Common myeloid progenitor, CD34-positive (primary cell): ENCODE data around the gene DOCK1.
A peak's percentile ranks its signal among the peaks of the same experiment; 100 is the strongest.

ENCODE experiments used
- CTCF ChIA-PET: fragments of 350-600 bp; sonication (Branson Sonifier 250); formaldehyde crosslinking; loops from one replicate; lab custom pipeline; 2021; ENCODE audit warnings: antibody characterized with exemption; lab: Charles Lee
- POLR2A ChIA-PET: fragments of 350-600 bp; sonication (Branson Sonifier 250); formaldehyde crosslinking; loops from one replicate; lab custom pipeline; 2021; ENCODE audit warnings: antibody characterized with exemption; lab: Charles Lee
- DNase-seq, 3 donors: peaks; one replicate each; pipeline versions ENCODE4 v3.0.0 to v3.0.0-alpha.2; 2013
- H3K27ac ChIP-seq, 2 experiments: 1 replicate in 1 of 2; 2 replicates in 1 of 2; pipeline ENCODE4 v1.7.0; 2013; ENCODE audit warnings: inconsistent platforms in 2 of 2, low read length in 2 of 2, mild to moderate bottlenecking in 2 of 2, low read depth in 1 of 2, moderate library complexity in 1 of 2; ENCODE audit not compliant: severe bottlenecking in 2 of 2, insufficient read depth in 1 of 2, poor library complexity in 1 of 2
- H3K27me3 ChIP-seq, 5 experiments: replicated peaks in 2 of 5; 1 replicate in 3 of 5; 2 replicates in 2 of 5; pipeline versions ENCODE4 v1.6.1 to v1.7.0; 2013; ENCODE audit warnings: low read length in 4 of 5, mild to moderate bottlenecking in 2 of 5, moderate library complexity in 2 of 5, inconsistent platforms in 1 of 5; ENCODE audit not compliant: insufficient read depth in 5 of 5, control insufficient read depth in 4 of 5
- H3K36me3 ChIP-seq, 4 experiments: 1 replicate in 2 of 4; 2 replicates in 2 of 4; pipeline versions ENCODE4 v1.6.1 to v1.7.0; 2013; ENCODE audit warnings: low read length in 3 of 4, control low read depth in 1 of 4, mild to moderate bottlenecking in 1 of 4; ENCODE audit not compliant: control insufficient read depth in 4 of 4, insufficient read depth in 4 of 4
- H3K4me1 ChIP-seq, 4 experiments: 1 replicate in 3 of 4; 2 replicates in 1 of 4; pipeline versions ENCODE4 v1.6.1 to v1.7.1; 2013; ENCODE audit warnings: low read length in 3 of 4, mild to moderate bottlenecking in 3 of 4, control low read depth in 1 of 4, inconsistent platforms in 1 of 4, moderate library complexity in 1 of 4; ENCODE audit not compliant: control insufficient read depth in 4 of 4, insufficient read depth in 4 of 4; ENCODE audit errors: control extremely low read depth in 1 of 4
- H3K4me3 ChIP-seq, 7 experiments: 1 replicate in 4 of 7; 2 replicates in 3 of 7; pipeline versions ENCODE4 v1.5.1 to v1.7.0; 2013; ENCODE audit warnings: mild to moderate bottlenecking in 7 of 7, low read length in 6 of 7, moderate library complexity in 6 of 7, inconsistent platforms in 2 of 7, low read depth in 2 of 7, control low read depth in 1 of 7; ENCODE audit not compliant: insufficient read depth in 4 of 7, control insufficient read depth in 1 of 7; ENCODE audit errors: extremely low read depth in 1 of 7
- H3K9me3 ChIP-seq, 5 experiments: 1 replicate in 4 of 5; 2 replicates in 1 of 5; pipeline versions ENCODE4 v1.6.1 to v1.7.1; 2013; ENCODE audit warnings: low read length in 4 of 5, mild to moderate bottlenecking in 2 of 5, inconsistent platforms in 1 of 5, low read depth in 1 of 5, moderate library complexity in 1 of 5; ENCODE audit not compliant: control insufficient read depth in 4 of 5, insufficient read depth in 2 of 5; ENCODE audit errors: control extremely low read depth in 1 of 5
- WGBS: methylation state at CpG from one replicate; pipeline ENCODE4 v1.1.5; 2013; ENCODE audit not compliant: insufficient coverage; 5-methylcytosine and 5-hydroxymethylcytosine counted together

DOCK1 gene

GRCh38 chr10:126908225-126908624, 3.0 kb downstream of the DOCK1 start:
- no peaks in the 10 kb centered on the region for H3K27me3 ChIP-seq
- 100% methylated on average over 3 of the region's 5 CpGs for WGBS
- no peak overlapping the region for H3K27ac ChIP-seq
- ChIA-PET POLR2A (interaction anchor here (2.1 kb wide), 1 partner anchor 8 kb away, joined by 6 read pairs; no protein-coding TSS in a partner anchor), CTCF (no interaction called here)
- no peak for DNase-seq
- peaks cover 2 to 24% (median 20%) of the 10 kb centered on the region in 4 experiments for H3K4me1 ChIP-seq
- no peaks in the 10 kb centered on the region for H3K9me3 ChIP-seq
- peaks cover 0 to 2% (median 0%) of the 10 kb centered on the region in 4 experiments for H3K36me3 ChIP-seq
- H3K4me3 ChIP-seq: no peak overlapping the region

DNA sequence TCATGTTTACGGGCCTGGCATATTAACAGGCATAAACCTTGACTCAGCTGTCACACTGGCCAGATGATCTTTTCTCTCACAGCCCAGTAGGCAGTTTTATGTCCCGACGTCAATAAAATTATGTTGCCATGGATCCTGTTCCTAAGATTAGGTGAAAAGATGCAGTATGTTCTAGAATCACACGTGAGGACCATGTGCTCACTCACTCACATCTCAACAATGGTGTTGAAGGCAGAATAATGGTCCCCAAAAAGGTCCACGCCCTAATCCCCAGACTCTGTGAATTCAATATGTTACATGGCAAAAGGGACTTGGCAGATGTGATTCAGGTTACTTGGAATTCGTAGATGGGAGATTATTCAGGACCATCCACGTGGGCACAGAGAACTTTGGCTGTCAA, 3.5 kb downstream of the DOCK1 start:
- DNase-seq: no peak
- Histone ChIP-seq H3K27ac (no peak overlapping the region), H3K9me3 (no peaks in the 10 kb centered on the region), H3K4me1 (peaks cover 0 to 19% (median 15%) of the 10 kb centered on the region in 4 experiments), H3K36me3 (peaks cover 0 to 2% (median 0%) of the 10 kb centered on the region in 4 experiments), H3K27me3 (no peaks in the 10 kb centered on the region), H3K4me3 (no peak overlapping the region)
- ChIA-PET CTCF (no interaction called here), POLR2A (interaction anchor here (2.1 kb wide), 1 partner anchor 7 kb away, joined by 6 read pairs; no protein-coding TSS in a partner anchor)
- 95% methylated on average over 6 of the region's 7 CpGs for WGBS

- WGBS: 60% methylated on average over 4 of the region's 4 CpGs
Observed at GRCh38 chr10:126909147-126909546, 3.9 kb downstream of the DOCK1 start.

DNA sequence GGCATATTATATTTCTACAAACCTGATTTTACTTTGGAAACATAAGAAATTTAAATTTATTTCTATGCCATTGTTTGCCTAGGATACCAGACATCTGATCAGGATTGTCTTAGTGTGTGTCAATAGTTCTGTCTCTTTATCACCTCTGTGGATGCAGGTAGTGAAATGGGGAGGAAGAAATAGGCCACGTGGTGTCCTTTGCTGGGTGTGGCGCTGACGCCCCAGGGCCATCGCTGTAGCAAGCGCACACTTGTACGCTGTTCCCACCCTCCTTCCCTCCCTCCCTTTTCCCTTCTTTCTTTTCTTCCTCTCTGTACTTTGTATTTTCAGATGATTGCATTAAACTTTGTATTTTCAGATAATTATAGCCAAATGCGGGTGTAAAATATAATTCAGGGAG, 5.0 kb downstream of the DOCK1 start:
- no peak for DNase-seq
- WGBS: 100% methylated on average over 1 of the region's 7 CpGs
- H3K27me3 ChIP-seq: no peaks in the 10 kb centered on the region
- peaks cover 0 to 5% (median 2%) of the 10 kb centered on the region in 4 experiments for H3K4me1 ChIP-seq
- H3K4me3 ChIP-seq: no peak overlapping the region
- H3K9me3 ChIP-seq: no peaks in the 10 kb centered on the region
- ChIA-PET CTCF (no interaction called here), POLR2A (no interaction called here)
- H3K36me3 ChIP-seq: peaks cover 0 to 2% (median 0%) of the 10 kb centered on the region in 4 experiments
- no peak overlapping the region for H3K27ac ChIP-seq

More at GRCh38 chr10:126909147-126909546, 3.9 kb downstream of the DOCK1 start:
- Histone ChIP-seq H3K27me3 (no peaks in the 10 kb centered on the region), H3K4me1 (peaks cover 0 to 14% (median 11%) of the 10 kb centered on the region in 4 experiments), H3K36me3 (peaks cover 0 to 2% (median 0%) of the 10 kb centered on the region in 4 experiments), H3K27ac (no peak overlapping the region), H3K9me3 (no peaks in the 10 kb centered on the region), H3K4me3 (no peak overlapping the region)
- ChIA-PET POLR2A (no interaction called here), CTCF (no interaction called here)
- peak in 1 of 3 donors; percentile 51 for DNase-seq

- CTCF ChIA-PET: no interaction called here
- POLR2A ChIA-PET: no interaction called here
- Histone ChIP-seq H3K4me1 (peaks cover 0 to 5% (median 1%) of the 10 kb centered on the region in 4 experiments), H3K4me3 (no peak overlapping the region), H3K9me3 (no peaks in the 10 kb centered on the region), H3K27me3 (no peaks in the 10 kb centered on the region), H3K36me3 (peaks cover 0 to 2% (median 0%) of the 10 kb centered on the region in 4 experiments), H3K27ac (no peak overlapping the region)
- no peak for DNase-seq
- WGBS: 95% methylated on average over 5 of the region's 6 CpGs
Observed at GRCh38 chr10:126910798-126911197, 5.6 kb downstream of the DOCK1 start.

DNA sequence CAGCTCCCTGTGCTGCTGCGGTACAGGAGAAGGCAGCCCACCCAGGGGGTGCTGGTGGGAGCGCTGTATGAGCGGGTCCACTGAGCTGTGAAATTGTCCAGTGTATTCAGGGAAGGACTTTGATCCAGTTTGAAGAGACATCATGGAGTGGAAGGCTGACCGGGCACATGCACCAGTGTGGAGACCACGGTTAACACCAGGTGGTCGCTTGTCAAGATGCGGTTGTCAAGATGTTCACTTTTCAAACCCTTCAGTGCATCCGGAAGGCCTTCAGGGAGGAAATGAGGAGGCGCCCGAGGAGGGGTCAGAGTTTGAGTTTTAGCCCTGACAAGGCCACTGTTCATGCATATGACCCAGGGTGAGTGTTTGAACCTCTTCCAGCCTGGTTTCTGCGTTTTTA, 6.1 kb downstream of the DOCK1 start:
- no peak for DNase-seq
- WGBS: 97% methylated on average over 11 of the region's 11 CpGs
- no peak overlapping the region for H3K27ac ChIP-seq
- peaks cover 0 to 2% (median 0%) of the 10 kb centered on the region in 4 experiments for H3K36me3 ChIP-seq
- no peaks in the 10 kb centered on the region for H3K27me3 ChIP-seq
- ChIA-PET CTCF (no interaction called here), POLR2A (no interaction called here)
- no peaks in the 10 kb centered on the region for H3K9me3 ChIP-seq
- H3K4me3 ChIP-seq: no peak overlapping the region
- peaks cover 0 to 1% (median 0%) of the 10 kb centered on the region in 4 experiments for H3K4me1 ChIP-seq

DNA sequence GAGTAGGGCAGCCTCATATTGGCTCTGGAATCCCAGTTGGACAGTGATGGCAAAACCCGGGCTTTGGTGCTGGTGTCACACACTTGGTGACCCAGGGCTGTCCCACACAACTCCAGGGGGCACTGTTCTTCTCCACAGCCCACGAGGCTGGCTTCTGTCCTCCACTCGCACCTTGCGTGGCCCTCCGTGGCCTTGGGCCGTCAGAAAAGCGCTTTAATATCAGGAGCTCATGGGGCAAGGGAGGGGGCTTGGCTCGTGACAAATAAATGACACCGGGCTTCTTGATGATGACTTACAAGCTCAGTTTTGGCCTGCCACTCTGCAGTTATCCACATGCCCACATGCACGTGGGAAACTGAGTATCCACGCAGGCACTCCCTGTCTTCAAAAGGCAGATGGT, 8.1 kb downstream of the DOCK1 start:
- Histone ChIP-seq H3K4me3 (no peak overlapping the region), H3K36me3 (peaks cover 0 to 2% (median 0%) of the 10 kb centered on the region in 4 experiments), H3K27ac (no peak overlapping the region), H3K27me3 (no peaks in the 10 kb centered on the region), H3K9me3 (no peaks in the 10 kb centered on the region), H3K4me1 (no peaks in the 10 kb centered on the region)
- DNase-seq: no peak
- ChIA-PET CTCF (no interaction called here), POLR2A (no interaction called here)
- 97% methylated on average over 11 of the region's 11 CpGs for WGBS
